Amygdala (tissue), 56 donors: ENCODE results near the gene SLC30A9.

ENCODE experiments used
- DNase-seq, 56 donors: peaks; one replicate each; lab custom pipeline; 2025; lab: John Stamatoyannopoulos, UW

The SLC30A9 gene

DNA sequence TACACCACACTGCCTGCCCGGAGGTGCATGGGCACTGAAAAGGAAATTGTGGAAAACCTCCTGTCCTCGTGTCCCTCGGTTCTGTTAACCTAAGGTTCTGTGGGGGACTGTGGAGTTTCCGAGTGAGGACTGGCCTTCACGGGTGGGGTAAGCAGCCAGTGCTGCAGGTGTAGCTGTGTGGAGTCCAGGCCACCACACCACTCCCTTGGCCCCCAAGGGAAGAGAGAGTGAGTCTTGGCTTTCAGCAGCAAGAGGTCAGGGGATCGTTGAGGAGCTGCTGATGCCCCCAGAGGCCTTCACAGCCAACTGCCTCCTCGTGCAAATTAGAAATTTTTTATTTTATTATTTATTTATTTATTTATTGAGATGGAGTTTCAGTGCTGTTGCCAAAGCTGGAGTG is 141.8 kb downstream of the SLC30A9 start:
- no peak for DNase-seq

DNA sequence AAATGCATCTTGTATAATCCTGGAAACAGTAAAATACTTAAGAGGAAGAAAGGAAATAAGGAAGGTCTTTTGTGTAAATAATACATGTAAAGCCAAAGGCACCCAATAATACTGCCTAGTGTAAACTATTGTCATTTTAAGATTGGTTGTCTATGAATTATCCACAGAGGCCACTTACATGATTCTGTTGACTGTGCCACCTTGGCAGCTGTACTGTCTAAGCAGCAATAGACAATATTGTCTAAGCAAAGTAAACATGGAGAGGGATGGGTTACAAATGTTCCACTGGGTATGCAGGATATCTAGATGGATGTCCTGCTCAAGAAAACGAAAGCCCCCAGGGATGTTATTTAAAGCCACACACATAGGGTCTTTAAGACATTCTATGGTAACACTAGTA is 142.7 kb downstream of the SLC30A9 start:
- no peak for DNase-seq

DNA sequence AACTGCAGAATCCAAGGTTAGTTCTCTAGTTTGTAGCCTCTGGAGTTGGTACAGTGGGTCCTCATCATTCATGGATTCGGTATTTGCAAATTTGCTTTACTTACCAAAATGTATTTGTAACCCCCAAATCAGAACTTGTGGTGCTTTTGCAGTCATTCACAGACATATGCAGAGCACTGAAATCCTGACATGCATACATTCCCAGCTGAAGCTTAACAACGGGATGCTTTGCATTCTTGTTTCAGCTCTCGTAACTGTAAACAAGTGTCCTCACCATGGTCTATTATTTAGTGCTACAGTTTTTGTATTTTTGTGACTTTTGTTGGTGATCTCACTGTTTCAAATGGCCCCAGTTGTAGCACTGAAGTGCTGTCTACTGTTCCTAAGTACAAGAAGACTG is 146.0 kb downstream of the SLC30A9 start:
- DNase-seq: no peak
